HG03135 (cell line): ENCODE results near the gene MAPRE2.
"Not testable (repeated sequence)": the region's sequence is repeated elsewhere in the genome, so short reads cannot be mapped to it uniquely, and the experiment has no call there.

Experiments
- ATAC-seq: cut with Tn5 transposase; IDR thresholded peaks from one replicate; pipeline ENCODE4 v1.9.1; 2021; ENCODE audit warnings: mild to moderate bottlenecking, moderate library complexity; ENCODE audit not compliant: unreplicated experiment

Gene MAPRE2

DNA sequence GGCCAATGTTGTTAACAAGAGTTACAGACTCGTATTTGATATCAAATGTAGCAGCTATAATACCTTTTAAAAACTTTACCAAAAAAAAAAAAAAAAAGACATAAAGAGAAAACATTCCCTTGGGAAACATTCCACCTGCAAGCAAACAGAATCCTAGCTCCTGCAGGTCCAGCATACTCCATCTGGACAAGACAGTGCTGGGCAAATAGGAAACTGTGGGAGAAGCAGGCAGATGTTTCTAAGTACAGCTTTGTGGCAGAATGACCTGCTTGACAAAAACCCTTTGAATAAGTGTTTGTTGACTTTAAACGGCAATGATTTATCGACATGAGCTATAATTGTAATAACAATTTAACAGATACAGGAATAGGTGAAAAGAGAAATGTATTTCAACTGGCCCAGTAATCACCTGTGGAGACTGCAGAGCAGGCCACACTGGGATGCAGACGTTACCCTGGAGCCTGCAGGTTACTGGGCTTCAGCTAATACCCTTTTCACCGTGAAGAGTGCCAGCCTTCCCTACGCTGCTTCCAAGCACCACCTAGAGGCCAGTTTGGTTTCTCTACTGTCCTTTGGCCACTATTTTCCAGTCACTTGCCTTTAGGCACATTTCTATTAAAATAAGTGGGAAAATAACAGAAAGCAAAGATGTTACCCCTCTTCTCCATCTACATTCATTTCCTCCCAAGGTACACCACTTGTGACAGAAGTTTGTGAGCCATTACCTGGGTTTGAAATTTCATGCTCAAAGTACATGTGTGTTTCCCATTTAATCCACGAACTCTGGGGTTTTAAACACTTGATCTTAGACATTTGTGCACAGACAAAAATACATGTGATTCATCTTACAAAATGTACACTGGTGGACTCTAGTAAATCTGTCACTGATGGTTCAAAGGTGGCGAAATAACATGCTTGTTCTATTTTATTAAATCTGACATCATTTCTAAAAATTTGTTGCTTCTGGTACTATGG lies 102.7 kb downstream of the MAPRE2 start:
- no peak for ATAC-seq

DNA sequence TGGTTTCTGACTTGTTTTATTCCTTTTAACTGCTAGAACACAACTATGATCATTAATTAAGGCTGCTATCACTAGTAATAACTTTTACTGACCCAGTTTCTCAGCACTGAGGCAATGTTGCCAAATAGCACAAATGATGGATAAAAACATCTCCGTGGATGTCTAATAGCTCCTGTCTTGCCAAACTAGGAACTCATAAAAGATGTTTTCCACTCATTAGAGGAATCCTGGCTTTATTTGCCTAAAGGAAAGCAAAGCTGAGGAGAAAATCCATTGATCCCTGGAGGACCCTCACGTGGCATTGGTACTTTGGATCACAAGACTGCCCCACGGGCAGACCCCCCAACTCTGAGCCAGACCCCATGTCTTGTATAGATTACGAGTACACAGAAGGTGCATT lies 103.5 kb downstream of the MAPRE2 start:
- no peak for ATAC-seq

DNA sequence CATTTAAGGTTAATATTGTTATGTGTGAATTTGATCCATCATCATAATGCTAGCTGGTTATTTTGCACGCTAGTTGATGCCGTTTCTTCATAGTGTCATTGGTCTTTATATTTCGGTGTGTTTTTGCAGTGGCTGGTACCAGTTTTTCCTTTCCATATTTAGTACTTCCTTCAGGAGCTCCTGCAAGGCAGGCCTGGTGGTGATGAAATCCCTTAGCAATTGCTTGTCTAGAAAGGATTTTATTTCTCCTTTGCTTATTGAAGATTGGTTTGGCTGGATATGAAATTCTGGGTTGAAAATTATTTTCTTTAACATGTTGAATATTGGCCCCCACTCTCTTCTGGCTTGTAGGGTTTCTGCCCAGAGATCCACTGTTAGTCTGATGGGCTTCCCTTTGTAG lies 109.0 kb downstream of the MAPRE2 start:
- ATAC-seq: not testable (repeated sequence)

DNA sequence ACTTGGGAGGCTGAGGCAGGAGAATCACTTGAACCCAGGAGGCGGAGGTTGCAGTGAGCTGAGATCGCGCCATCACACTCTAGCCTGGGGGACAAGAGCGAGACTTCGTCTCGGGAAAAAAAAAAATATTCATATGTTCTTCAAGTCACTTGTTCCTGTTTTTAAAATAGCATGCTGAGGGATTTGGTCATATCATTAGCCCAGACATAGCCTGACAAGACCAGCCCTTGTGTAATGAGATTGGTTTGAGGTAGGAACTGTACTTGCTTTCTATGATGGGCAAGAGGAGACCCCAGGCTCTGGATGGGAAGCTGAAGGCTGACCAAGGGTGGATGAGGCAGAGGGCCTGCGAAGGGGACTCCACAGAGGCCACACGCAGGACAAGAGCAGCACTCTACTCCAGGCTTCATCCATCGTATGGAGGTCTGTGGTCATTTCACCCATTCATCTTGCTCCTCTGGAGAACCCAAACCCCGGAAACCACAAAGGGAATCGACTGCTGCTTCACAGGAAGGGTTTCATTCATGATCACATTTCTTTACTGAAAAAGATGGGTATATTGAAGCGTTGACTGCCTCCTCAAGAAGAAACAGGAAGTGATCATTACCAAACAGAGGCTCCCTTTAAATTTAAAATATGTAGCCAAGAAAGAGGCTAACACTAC lies 112.5 kb downstream of the MAPRE2 start:
- no peak for ATAC-seq

DNA sequence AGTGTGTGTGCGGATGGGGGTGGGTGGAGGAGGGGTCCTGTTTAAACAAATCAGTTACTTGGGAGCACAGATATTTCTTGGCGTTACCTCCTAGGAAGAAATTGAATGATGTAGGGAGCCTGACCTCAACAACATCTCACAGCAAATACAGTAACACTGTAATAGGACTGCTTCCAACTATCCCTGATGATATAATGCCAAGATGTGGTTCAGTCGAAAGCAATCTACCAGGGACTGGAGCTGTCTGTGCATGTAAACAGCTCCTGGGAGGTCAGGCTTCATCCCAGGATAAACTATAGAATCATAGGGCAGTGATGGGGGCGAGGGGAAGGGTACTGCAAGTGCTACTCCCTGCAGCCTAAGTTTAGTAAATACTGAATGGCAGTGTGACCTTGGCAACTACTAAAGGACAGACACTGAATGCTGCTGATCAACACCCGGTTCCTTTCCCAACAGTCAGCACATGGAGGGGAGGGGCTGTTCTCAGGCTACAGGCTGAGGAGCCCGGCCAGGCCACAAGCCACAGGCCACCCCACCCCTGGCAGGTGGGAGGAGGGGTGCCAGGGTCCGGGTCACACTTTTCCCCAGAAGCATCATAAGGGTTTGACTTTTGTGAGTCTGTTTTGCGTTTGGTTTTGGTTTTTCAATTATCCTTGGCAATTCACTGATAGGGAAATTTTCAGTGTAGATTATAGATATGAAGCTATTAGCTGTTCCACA lies 114.3 kb downstream of the MAPRE2 start:
- no peak for ATAC-seq

DNA sequence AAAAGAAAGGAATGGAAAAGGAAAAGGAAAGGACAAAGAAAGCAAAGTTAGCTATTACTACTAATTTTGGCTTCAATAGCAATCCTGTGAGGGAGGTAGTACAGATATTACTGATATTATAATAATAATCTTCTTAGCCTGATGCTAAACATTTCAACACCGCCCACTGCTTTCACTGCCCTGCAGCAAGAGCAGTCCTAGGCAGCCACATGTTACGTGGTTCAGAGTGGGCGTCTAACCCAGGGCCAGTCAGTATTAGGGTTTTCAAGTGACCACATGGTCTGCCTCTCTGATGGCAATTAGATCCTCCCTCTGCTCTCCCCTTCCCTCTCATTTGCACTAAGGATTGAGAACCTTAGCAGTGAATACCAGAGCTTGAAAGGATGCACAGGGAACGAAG lies 116.0 kb downstream of the MAPRE2 start:
- ATAC-seq: no peak

DNA sequence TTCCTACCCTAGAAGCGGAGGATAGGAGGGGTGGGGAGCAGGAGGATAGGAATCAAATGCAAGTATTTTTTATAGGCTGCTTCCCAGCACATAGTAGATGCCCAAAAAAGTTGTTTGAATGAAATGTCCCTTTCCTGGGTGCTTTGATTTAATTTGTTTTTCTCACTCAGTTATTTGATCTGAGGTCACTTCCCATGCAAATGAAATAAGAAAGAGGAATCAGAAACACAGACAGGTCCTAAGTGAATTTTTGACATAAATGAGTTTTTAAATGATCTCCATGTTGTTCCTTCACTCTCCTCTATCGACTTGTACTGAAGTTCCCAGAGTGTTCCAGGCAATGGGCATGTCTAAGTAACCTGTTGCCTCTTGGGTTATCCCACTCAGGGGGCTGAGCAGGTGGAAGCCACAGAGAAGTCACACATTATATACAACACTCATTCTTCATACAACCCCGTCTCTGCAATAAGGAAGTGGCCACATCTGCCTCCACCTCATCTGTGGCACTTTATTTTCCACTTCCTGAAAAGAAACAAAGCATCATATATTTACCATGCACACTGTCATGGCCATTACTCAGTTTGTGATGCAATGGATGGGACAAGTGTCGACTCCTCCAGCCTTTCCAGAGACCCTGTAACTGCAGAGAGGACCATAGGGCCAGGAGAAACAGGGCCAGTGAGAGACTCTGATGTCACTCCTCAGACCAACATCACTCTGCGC lies 117.7 kb downstream of the MAPRE2 start:
- peak; percentile 92 for ATAC-seq

DNA sequence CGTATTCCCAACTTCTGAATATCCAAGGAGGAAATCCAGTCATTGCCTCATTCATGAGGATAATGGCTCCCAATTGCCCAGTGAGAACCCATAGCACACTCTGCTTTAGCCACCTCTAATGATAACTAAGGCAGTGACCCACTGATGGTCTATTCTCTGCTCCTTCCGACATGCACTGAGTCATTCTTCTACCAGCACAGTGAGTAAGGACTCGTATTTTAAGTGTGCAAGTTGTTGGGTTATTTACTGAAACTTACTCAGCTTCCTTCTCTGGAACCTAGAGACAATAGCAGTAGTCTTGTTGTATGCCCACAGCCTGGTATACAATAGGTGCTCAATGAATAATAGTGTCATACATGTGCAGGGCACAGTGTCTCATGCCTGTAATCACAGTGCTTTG lies 118.6 kb downstream of the MAPRE2 start:
- ATAC-seq: no peak

DNA sequence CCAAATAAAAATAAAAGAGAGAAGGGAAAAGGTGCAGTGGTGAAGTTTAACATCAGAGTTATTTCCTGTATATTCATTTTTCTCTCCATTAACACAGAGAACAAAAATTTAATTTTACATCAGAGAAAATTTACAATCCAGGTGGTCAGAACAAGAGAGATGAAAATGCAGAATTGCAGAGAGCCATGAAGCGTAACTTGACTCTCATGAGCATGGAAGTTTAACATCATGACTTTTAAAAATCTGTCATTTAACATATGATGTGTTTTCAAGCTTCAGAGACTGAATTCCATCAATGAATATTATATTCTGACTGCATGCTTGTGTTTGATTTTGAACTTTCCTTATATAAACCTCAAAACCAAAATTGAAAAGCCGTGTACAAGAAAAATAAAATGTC lies 120.3 kb downstream of the MAPRE2 start:
- ATAC-seq: no peak

DNA sequence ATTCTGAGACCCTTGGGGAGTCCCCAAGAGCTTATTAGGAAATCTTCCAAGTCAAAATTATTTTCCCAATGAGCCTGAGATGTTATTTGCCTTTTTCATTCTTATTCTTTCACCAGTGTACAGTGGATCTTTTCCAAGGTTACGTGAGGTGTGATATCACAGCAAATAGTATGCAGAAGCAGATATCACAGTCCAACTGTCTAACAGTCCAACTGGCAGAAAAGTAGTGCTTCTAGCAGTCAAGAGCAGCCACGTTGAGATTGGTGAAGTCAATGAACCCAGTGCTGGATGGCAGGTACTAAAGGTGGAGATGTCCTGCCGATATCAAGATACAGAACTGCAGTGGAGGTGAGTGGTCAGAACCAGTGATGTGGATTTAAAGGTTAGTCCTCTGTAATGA lies 120.7 kb downstream of the MAPRE2 start:
- ATAC-seq: no peak

DNA sequence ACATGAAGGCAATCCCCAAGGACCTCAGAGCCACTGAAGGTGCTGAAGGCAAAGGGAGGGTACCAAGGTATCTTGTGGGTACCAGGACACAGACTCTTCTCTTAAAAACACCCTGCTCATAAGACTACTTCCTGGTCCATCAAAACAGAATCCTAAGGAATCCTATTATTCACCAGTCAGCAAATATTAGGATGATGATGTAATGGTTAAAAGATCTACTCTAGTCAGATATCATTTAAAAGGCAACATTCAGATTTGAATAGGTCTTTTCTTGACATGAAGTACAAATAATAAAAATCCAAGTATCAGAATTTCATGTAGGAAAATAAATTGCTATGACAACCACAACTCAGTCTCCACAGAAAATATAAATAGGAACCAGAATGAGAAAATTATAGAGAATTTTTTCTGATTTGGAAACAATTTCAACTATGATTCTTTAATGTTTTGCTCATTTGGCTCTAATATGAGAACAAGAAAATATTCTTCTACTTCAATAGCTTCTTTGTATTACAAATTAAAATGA lies 121.9 kb downstream of the MAPRE2 start:
- no peak for ATAC-seq

DNA sequence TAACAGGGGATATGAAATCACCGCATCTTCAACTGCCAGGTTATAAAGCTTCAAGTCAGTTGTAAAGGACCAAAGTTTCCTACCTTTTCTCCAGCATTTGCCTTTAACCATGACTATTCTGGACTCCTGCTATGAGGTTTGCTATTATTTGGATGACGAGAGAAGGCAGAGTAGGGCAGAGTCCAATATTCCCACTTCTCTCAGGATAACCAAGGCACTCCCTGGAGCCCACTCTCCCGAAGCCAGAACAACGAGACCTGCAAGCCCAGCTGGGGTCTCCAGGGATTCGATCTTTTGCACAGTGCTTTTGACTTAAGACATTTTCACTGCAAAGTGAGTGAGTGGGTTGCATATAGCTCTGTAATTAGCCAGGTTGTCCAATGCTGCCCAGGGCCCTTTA lies 122.5 kb downstream of the MAPRE2 start:
- no peak for ATAC-seq

DNA sequence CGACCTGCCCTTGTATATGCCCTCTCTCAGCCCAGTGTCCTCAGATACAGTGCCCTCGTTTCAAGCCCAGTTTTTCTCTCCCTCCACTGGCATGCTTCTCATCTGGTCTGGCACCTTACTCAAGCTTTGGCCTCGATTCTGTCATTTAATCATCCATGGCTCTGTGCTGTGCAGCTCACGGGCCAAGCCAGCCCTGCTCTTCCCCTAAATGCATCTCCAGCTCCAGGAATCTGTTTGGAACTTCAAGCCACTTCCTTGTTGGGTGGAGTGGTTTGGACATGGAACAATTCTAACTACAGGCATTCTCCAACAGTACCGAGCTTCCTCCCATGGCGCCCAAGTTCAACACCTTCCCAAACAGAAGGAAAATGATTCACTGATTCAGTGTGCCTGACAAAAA lies 122.9 kb downstream of the MAPRE2 start:
- no peak for ATAC-seq

DNA sequence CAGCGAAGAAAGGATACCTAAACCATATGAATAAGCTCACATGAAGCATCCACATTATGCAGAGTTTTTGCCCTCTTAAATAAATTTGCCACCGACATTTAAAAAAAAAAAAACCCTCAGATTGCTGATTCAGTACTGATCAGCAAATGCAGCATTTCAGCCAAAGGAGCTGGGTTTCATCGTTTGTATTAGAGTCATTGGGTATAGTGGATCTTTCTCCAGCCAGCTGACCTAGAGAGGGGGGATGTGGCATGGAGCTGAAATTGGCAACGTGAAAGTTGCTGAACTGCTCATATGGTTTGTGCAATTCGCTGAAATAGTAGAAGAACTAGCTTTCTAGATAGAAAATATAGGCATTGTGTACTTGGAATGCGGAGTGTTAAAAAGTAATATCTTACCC lies 126.1 kb downstream of the MAPRE2 start:
- ATAC-seq: no peak

DNA sequence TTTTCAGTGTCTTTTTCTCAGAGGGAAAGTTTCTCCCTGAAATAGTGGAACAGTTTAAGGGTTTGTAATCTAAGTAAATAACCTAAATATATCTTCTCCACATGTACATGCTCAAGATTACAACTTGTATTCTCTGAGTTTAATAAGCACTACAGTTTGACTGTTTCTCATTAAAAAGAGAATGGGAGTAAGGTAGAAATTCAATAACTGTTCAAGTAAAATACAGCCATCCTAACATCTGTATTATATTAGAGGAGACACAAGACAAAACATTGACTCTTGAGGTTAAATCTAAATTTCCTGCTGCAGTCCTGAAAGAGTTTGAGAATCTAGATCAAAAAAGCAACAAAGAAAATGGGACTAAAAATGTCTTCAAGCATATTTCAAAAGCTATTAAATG lies 126.6 kb downstream of the MAPRE2 start:
- no peak for ATAC-seq

DNA sequence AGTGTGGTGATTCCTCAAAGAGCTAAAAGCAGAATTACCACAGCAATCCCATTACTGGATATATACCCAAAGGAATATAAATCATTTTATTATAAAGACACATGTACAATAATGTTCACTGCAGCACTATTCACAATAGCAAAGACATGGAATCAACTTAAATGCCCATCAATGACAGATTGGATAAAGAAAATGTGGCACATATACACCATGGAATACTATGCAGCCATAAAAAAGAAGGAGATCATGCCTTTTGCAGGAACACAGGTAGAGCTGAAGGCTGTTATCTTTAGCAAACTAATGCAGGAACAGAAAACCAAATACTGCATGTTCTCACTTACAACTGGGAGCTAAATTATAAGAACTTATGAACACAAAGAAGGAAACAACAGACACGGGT lies 129.1 kb downstream of the MAPRE2 start:
- not testable (repeated sequence) for ATAC-seq

DNA sequence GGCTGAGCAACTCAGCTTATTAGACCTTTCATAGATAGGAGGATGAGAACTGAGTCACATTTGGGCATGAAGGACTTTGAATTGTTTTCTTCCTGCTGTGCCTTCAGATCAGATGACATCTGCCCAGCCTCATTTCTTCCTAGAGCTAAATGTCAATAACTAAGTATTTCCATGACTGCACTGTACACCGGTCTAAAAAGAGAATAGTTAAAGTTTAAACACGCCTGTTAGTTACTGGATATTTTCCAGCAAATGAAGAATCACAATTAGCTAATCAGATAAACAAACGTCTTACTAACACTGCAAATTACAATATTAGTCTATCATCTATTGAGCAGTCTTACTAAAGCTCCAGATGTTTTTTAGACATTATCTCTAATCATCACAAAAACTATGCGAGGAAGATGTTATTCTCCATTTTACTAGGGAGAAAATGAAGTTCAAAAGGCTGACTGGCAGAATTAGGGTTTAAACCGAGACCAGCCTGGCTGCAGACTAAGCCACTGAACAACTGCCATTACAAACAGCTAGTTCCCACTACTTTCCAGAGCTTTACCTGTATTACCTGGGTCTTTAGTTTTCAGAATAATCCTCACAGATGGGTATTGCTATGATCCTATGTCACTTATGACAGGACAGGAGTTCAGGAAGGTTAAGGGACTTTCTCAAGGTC lies 130.2 kb downstream of the MAPRE2 start:
- no peak for ATAC-seq

DNA sequence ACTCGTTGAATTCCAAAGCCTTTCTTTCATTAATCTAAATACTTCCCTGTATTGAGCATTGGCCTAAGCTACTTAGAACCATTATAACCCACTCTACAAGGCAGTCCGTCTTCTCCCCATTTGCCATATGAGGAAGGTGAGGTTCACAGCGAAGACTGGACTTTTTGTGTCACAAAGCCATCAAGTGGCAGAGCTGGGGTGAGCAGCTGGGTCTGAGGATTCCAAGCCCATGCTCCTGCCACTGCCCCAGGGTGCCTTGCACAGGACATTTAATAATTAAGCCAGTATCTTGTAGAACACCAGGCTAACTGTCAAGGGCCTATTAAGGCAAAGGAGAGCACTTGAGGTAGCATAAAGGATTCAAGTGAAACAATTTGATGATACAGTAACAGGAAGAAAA lies 130.8 kb downstream of the MAPRE2 start:
- no peak for ATAC-seq

DNA sequence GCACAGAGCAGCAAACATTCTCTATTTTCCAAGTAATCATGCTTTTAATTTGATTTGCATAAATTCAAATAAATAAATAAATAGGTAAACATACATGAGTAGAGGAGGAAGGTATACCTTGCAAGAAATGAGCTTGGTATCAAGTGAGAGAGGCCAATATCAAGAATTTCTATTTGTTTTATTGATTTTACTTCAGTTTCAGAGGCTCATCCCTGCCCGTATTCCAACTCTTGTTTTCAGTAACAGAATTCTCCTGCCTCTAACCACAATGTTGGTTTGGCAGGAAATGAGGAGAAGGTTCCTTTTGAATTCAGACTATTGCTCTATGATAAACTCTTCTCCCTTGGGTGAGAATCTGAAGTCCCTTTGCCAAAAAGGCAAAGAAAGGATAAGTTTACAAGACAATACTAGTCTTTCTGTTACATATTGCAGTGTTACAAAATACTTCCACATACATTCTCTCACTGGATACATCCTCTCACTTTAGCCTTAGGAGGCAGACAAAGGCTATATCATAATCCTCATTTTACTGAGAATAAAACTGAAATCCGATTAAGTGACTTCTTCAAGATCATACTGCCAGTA lies 131.3 kb downstream of the MAPRE2 start:
- ATAC-seq: no peak
